Endothelial cell of umbilical vein (primary cell): ENCODE results near the gene CMTM7. TPM values are rescaled to one million over a fixed set of nuclear protein-coding genes. Genes with fewer than 3 reads are reported as not detected.

ENCODE experiments used
- BruUV-seq: library from RNA; stranded (reverse); fragments of 400-500 nt; replicated peaks from 2 replicates; lab custom pipeline; 2021; lab: Mats Ljungman, UMichigan
- CTCF ChIA-PET: fragments of 300-600, 350-600 bp; sonication (Branson Sonifier 250); formaldehyde crosslinking; loops from one replicate; lab custom pipeline; 2021; ENCODE audit warnings: antibody characterized with exemption, inconsistent platforms; lab: Charles Lee
- POLR2A ChIA-PET: fragments of 300-600, 350-600 bp; sonication (Branson Sonifier 250); formaldehyde crosslinking; loops from one replicate; lab custom pipeline; 2021; ENCODE audit warnings: antibody characterized with exemption, inconsistent platforms; lab: Charles Lee
- DNase-seq: peaks from one replicate; pipeline ENCODE4 v3.0.0-alpha.2; 2011; ENCODE audit warnings: low read depth, low spot score
- FAIRE-seq: peaks from 2 replicates; lab custom pipeline; 2011; peaks lifted over from hg19 to GRCh38; lab: Jason Lieb, UNC
- H2AFZ ChIP-seq: 2 replicates; pipeline ENCODE4 v1.6.0; 2012; ENCODE audit warnings: low read depth, low read length, control low read depth, inconsistent platforms
- H3K27ac ChIP-seq: 2 replicates; pipeline ENCODE4 v1.5.1; 2011; ENCODE audit warnings: low read depth, mild to moderate bottlenecking, control low read depth, low read length, moderate library complexity; ENCODE audit not compliant: insufficient read depth
- H3K27me3 ChIP-seq, 2 experiments: 2 replicates each; pipeline versions ENCODE4 v1.6.0 to v1.6.1; 2011; ENCODE audit warnings: low read length in 2 of 2, mixed read lengths in 1 of 2; ENCODE audit not compliant: control insufficient read depth in 2 of 2, insufficient read depth in 2 of 2
- H3K36me3 ChIP-seq, 2 experiments: 2 replicates in 1 of 2; 3 replicates in 1 of 2; pipeline ENCODE4 v1.5.1; 2011; ENCODE audit warnings: low read length in 2 of 2, mild to moderate bottlenecking in 1 of 2, moderate library complexity in 1 of 2; ENCODE audit not compliant: control insufficient read depth in 2 of 2, insufficient read depth in 2 of 2; ENCODE audit errors: extremely low read depth in 1 of 2
- H3K4me1 ChIP-seq: 3 replicates; pipeline ENCODE4 v1.5.1; 2011; ENCODE audit warnings: mild to moderate bottlenecking, low read length; ENCODE audit not compliant: control insufficient read depth, insufficient read depth; ENCODE audit errors: extremely low read depth
- H3K4me2 ChIP-seq: 2 replicates; pipeline ENCODE4 v1.6.1; 2011; ENCODE audit warnings: low read length, control low read depth, mixed read lengths; ENCODE audit not compliant: insufficient read depth
- H3K4me3 ChIP-seq, 3 experiments: fragments of 200-600 bp in 1 of 3; sonication (generic), shearing (Covaris generic) in 1 of 3; replicated peaks in 1 of 3; 2 replicates each; pipeline ENCODE4 v1.5.1; 2011 to 2016; ENCODE audit warnings: control low read depth in 3 of 3, low read length in 3 of 3, mild to moderate bottlenecking in 2 of 3, inconsistent platforms in 1 of 3, low read depth in 1 of 3, moderate library complexity in 1 of 3; ENCODE audit not compliant: insufficient read depth in 1 of 3
- H3K79me2 ChIP-seq: 2 replicates; pipeline ENCODE4 v1.6.0; 2012; ENCODE audit warnings: low read length, inconsistent platforms; ENCODE audit not compliant: control insufficient read depth, insufficient read depth
- H3K9ac ChIP-seq: replicated peaks from 2 replicates; pipeline ENCODE3; 2011; ENCODE audit warnings: low read length, control low read depth; ENCODE audit not compliant: insufficient read depth; ENCODE audit errors: extremely low read depth
- H3K9me1 ChIP-seq: replicated peaks from 3 replicates; pipeline ENCODE4 v1.6.0; 2011; ENCODE audit warnings: mild to moderate bottlenecking, low read length; ENCODE audit not compliant: control insufficient read depth, insufficient read depth; ENCODE audit errors: extremely low read depth
- H3K9me3 ChIP-seq: replicated peaks from 2 replicates; pipeline ENCODE4 v1.5.1; 2012; ENCODE audit warnings: low read length, inconsistent platforms; ENCODE audit not compliant: control insufficient read depth, insufficient read depth
- H4K20me1 ChIP-seq: replicated peaks from 2 replicates; pipeline ENCODE3; 2011; ENCODE audit warnings: mild to moderate bottlenecking, low read length; ENCODE audit not compliant: control insufficient read depth, insufficient read depth; ENCODE audit errors: extremely low read depth
- EZH2 ChIP-seq: IDR thresholded peaks from 2 replicates; pipeline ENCODE4 v1.6.1; 2012; ENCODE audit warnings: borderline replicate concordance, low read depth, mild to moderate bottlenecking, moderate library complexity, low read length, inconsistent platforms; ENCODE audit not compliant: severe bottlenecking
- FOS ChIP-seq: IDR thresholded peaks from 2 replicates; pipeline ENCODE4 v1.6.1; 2011; ENCODE audit warnings: mild to moderate bottlenecking, low read length, moderate library complexity, borderline replicate concordance; ENCODE audit not compliant: insufficient read depth
- GATA2 ChIP-seq: IDR thresholded peaks from 2 replicates; pipeline ENCODE4 v1.7.0; 2011; ENCODE audit warnings: low read depth, mild to moderate bottlenecking, moderate library complexity, mixed read lengths, low read length; ENCODE audit not compliant: insufficient read length, insufficient read depth
- JUN ChIP-seq: IDR thresholded peaks from 2 replicates; pipeline ENCODE4 v1.6.1; 2011; ENCODE audit warnings: borderline replicate concordance, low read depth; ENCODE audit not compliant: insufficient read length, insufficient read depth
- MYC ChIP-seq: IDR thresholded peaks from one replicate; pipeline ENCODE4 v1.6.1; 2011; ENCODE audit warnings: mild to moderate bottlenecking, low read depth, low read length
- POLR2A ChIP-seq: IDR thresholded peaks from 2 replicates; pipeline ENCODE4 v1.6.1; 2012; ENCODE audit warnings: low read depth, mild to moderate bottlenecking, control low read depth, low read length
- POLR2AphosphoS5 ChIP-seq: IDR thresholded peaks from 2 replicates; pipeline ENCODE4 v1.6.1; 2012; ENCODE audit warnings: low read depth, mild to moderate bottlenecking, control low read depth, low read length, moderate library complexity; ENCODE audit not compliant: insufficient read depth
- dilution Hi-C: fragments of 300-500 bp; cut with MboI; formaldehyde crosslinking; loops from one replicate; pipeline ENCODE4 v1.15.0; 2019; ENCODE audit warnings: low sequenced_read_pairs; ENCODE audit not compliant: extremely low pct_ligation_motif_present
- intact Hi-C: fragments of 100-400 bp; cut with micrococcal nuclease; formaldehyde crosslinking; loops from one replicate; pipeline ENCODE4 v1.10.0; 2022
- polyA plus RNA-seq, 4 experiments: library from polyadenylated mRNA; depleted of rRNA in 3 of 4; stranded (reverse) in 3 of 4; unstranded in 1 of 4; fragments of >200 nt; gene quantifications; 2 replicates each; pipeline versions ENCODE4 v1.2.1 to v1.2.3, GENCODE V29; 2011 to 2012; ENCODE audit warnings: missing spikeins in 1 of 4
- total RNA-seq: library from RNA; stranded (reverse); gene quantifications from 2 replicates; pipeline ENCODE4 v1.2.3, GENCODE V29; 2021
- TF ChIP-seq, protein P1 (sequence below): IDR thresholded peaks from 2 replicates; pipeline ENCODE4 v1.6.1; 2011; ENCODE audit not compliant: insufficient read depth, insufficient read length
- TF ChIP-seq, protein P2 (sequence below), 2 donors: IDR thresholded peaks; 1 replicate in 1 of 2; 2 replicates in 1 of 2; pipeline ENCODE4 v1.5.1; 2011; ENCODE audit warnings: low read length in 2 of 2, mild to moderate bottlenecking in 2 of 2, moderate library complexity in 2 of 2, control low read depth in 1 of 2, inconsistent platforms in 1 of 2, low read depth in 1 of 2; ENCODE audit not compliant: insufficient read depth in 1 of 2; ENCODE audit errors: extremely low read depth in 1 of 2

The CMTM7 gene
- total and polyA plus RNA-seq, 2 donors (not counting 3 experiments of a cell fraction or from before 2014, with no cell fraction given): 44.7 to 88.5 TPM

DNA sequence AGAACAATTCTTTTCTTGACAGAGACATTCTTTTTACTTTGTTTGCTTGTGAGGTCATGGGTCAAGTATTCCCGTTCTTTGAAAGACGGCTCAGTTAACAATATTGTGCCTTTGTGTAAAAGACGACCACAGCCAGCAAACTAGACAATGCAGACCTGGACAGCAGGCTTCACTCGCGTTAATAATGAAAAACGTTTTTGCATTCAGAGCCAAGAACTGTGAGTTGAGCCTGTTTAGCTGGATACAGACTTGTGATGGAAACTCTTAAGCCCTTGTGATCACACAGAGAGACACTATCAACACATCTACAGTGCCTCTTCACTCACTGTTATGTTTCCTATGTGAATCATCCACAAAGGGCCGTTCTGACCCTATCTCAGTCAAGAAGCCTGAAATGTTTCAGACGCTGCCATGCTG is 37.3 kb upstream of the CMTM7 start:
- H3K9ac ChIP-seq: no peak overlapping the region
- H3K79me2 ChIP-seq: no peaks in the 10 kb centered on the region
- DNase-seq: peak; percentile 33
- H3K4me2 ChIP-seq: no peak overlapping the region
- FAIRE-seq: peak; percentile 21
- no peaks in the 10 kb centered on the region for H3K9me1 ChIP-seq
- TF ChIP-seq POLR2A (no peak), JUN (no peak), EZH2 (no peak), GATA2 (no peak), FOS (no peak), POLR2AphosphoS5 (no peak), MYC (no peak)
- TF ChIP-seq, protein P1, sequence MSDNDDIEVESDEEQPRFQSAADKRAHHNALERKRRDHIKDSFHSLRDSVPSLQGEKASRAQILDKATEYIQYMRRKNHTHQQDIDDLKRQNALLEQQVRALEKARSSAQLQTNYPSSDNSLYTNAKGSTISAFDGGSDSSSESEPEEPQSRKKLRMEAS: no peak
- TF ChIP-seq, protein P2, sequence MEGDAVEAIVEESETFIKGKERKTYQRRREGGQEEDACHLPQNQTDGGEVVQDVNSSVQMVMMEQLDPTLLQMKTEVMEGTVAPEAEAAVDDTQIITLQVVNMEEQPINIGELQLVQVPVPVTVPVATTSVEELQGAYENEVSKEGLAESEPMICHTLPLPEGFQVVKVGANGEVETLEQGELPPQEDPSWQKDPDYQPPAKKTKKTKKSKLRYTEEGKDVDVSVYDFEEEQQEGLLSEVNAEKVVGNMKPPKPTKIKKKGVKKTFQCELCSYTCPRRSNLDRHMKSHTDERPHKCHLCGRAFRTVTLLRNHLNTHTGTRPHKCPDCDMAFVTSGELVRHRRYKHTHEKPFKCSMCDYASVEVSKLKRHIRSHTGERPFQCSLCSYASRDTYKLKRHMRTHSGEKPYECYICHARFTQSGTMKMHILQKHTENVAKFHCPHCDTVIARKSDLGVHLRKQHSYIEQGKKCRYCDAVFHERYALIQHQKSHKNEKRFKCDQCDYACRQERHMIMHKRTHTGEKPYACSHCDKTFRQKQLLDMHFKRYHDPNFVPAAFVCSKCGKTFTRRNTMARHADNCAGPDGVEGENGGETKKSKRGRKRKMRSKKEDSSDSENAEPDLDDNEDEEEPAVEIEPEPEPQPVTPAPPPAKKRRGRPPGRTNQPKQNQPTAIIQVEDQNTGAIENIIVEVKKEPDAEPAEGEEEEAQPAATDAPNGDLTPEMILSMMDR (IDR thresholded peaks at IDR 0.05; ENCODE audit: extremely low read depth in 1 of 2, insufficient read depth in 1 of 2, low read depth in 1 of 2, low read length in 2 of 2): no peak
- dilution Hi-C loops: no loop called here
- BruUV-seq: no TSS peak
- H3K27me3 ChIP-seq: no peaks in the 10 kb centered on the region
- ChIA-PET POLR2A (no interaction called here), CTCF (no interaction called here)
- H3K9me3 ChIP-seq: no peaks in the 10 kb centered on the region
- no peak overlapping the region for H3K27ac ChIP-seq
- no peaks in the 10 kb centered on the region for H4K20me1 ChIP-seq
- intact Hi-C loops: no loop called here
- H3K4me3 ChIP-seq: no peak overlapping the region
- H2AFZ ChIP-seq: no peak overlapping the region
- H3K4me1 ChIP-seq: peaks cover 11% of the 10 kb centered on the region
- H3K36me3 ChIP-seq: no peaks in the 10 kb centered on the region
